ENCODE measurements around the gene TMED10. TPM values are rescaled to one million over a fixed set of nuclear protein-coding genes. Genes with fewer than 3 reads are reported as not detected.
A peak's percentile ranks its signal among the peaks of the same experiment; 100 is the strongest.

TMED10 gene
- total and polyA plus RNA-seq, 4 experiments from 2014 or later: 202 to 425 (median 278) TPM

GRCh38 chr14:75098212-75098611 lies 78.2 kb downstream of the TMED10 start:
- H3K27me3 Mint-ChIP-seq: no peaks in the 10 kb centered on the region
- intact Hi-C loops (cut with micrococcal nuclease): no loop called here
- H3K4me1 ChIP-seq (ENCODE audit: insufficient read depth, low read length): no peaks in the 10 kb centered on the region
- peaks cover 0 to 4% (median 3%) of the 10 kb centered on the region in 4 donors for H3K4me1 Mint-ChIP-seq
- H3K9me3 ChIP-seq (ENCODE audit: control insufficient read depth in 1 of 2, low read length in 2 of 2): no peaks in the 10 kb centered on the region
- no peaks in the 10 kb centered on the region for H3K27me3 ChIP-seq (ENCODE audit: insufficient read depth, low read length)
- no peak overlapping the region for H3K4me3 ChIP-seq (ENCODE audit: low read length in 2 of 2)
- H3K36me3 Mint-ChIP-seq: peaks cover 65 to 74% of the 10 kb centered on the region in 2 donors
- CTCF ChIA-PET (ENCODE audit: partially characterized antibody): interaction anchor here (3.4 kb wide), 1 partner anchor 9 kb away, joined by 25 read pairs; no protein-coding TSS in a partner anchor
- no peaks in the 10 kb centered on the region for H3K9me3 Mint-ChIP-seq
- POLR2A ChIA-PET (ENCODE audit: partially characterized antibody): no interaction called here
- no peak overlapping the region for H3K27ac ChIP-seq (ENCODE audit: low read depth, low read length)
- H3K27ac Mint-ChIP-seq: no peak overlapping the region
- H3K4me3 Mint-ChIP-seq: no peak overlapping the region
- DNase-seq: no peak
- H3K36me3 ChIP-seq (ENCODE audit: insufficient read depth, low read length): peaks cover 69% of the 10 kb centered on the region

GRCh38 chr14:75096959-75097358 lies 79.5 kb downstream of the TMED10 start:
- H3K36me3 Mint-ChIP-seq: peaks cover 61 to 74% of the 10 kb centered on the region in 2 donors
- no peak for DNase-seq
- intact Hi-C loops (cut with micrococcal nuclease): no loop called here
- Histone ChIP-seq H3K36me3 (ENCODE audit: insufficient read depth, low read length) (peaks cover 68% of the 10 kb centered on the region), H3K27ac (ENCODE audit: low read depth, low read length) (no peak overlapping the region), H3K27me3 (ENCODE audit: insufficient read depth, low read length) (no peaks in the 10 kb centered on the region), H3K9me3 (ENCODE audit: control insufficient read depth in 1 of 2, low read length in 2 of 2) (no peaks in the 10 kb centered on the region), H3K4me3 (ENCODE audit: low read length in 2 of 2) (no peak overlapping the region), H3K4me1 (ENCODE audit: insufficient read depth, low read length) (no peaks in the 10 kb centered on the region)
- peaks cover 0 to 4% (median 3%) of the 10 kb centered on the region in 4 donors for H3K4me1 Mint-ChIP-seq
- H3K4me3 Mint-ChIP-seq: no peak overlapping the region
- ChIA-PET CTCF (ENCODE audit: partially characterized antibody) (no interaction called here), POLR2A (ENCODE audit: partially characterized antibody) (no interaction called here)
- no peaks in the 10 kb centered on the region for H3K27me3 Mint-ChIP-seq
- peak overlapping the region in 1 of 7 donors; percentile 52 for H3K27ac Mint-ChIP-seq
- H3K9me3 Mint-ChIP-seq: no peaks in the 10 kb centered on the region

- CTCF ChIA-PET (ENCODE audit: partially characterized antibody): interaction anchor here (1.0 to 1.2 kb wide), 3 partner anchors 191 to 457 kb away, joined by 3 to 4 read pairs (median 3); no protein-coding TSS in a partner anchor
- Mint-ChIP-seq H3K4me1 (peaks cover 0 to 4% (median 3%) of the 10 kb centered on the region in 4 donors), H3K27ac (peak overlapping the region in 1 of 7 donors; percentile 12), H3K36me3 (peaks cover 58 to 69% of the 10 kb centered on the region in 2 donors), H3K4me3 (no peak overlapping the region), H3K27me3 (no peaks in the 10 kb centered on the region), H3K9me3 (no peaks in the 10 kb centered on the region)
- intact Hi-C loops (cut with micrococcal nuclease): no loop called here
- no peak overlapping the region for H3K27ac ChIP-seq (ENCODE audit: low read depth, low read length)
- H3K4me1 ChIP-seq (ENCODE audit: insufficient read depth, low read length): no peaks in the 10 kb centered on the region
- POLR2A ChIA-PET (ENCODE audit: partially characterized antibody): no interaction called here
- no peaks in the 10 kb centered on the region for H3K9me3 ChIP-seq (ENCODE audit: control insufficient read depth in 1 of 2, low read length in 2 of 2)
- peaks cover 58% of the 10 kb centered on the region for H3K36me3 ChIP-seq (ENCODE audit: insufficient read depth, low read length)
- H3K4me3 ChIP-seq (ENCODE audit: low read length in 2 of 2): no peak overlapping the region
- H3K27me3 ChIP-seq (ENCODE audit: insufficient read depth, low read length): no peaks in the 10 kb centered on the region
- DNase-seq: no peak
These were observed 80.7 kb downstream of the TMED10 start for GRCh38 chr14:75095690-75096089.

- Mint-ChIP-seq H3K4me1 (peaks cover 0 to 4% (median 3%) of the 10 kb centered on the region in 4 donors), H3K4me3 (no peak overlapping the region), H3K9me3 (no peaks in the 10 kb centered on the region), H3K36me3 (peaks cover 52 to 70% of the 10 kb centered on the region in 2 donors), H3K27ac (no peak overlapping the region), H3K27me3 (no peaks in the 10 kb centered on the region)
- no peaks in the 10 kb centered on the region for H3K9me3 ChIP-seq (ENCODE audit: control insufficient read depth in 1 of 2, low read length in 2 of 2)
- H3K27me3 ChIP-seq (ENCODE audit: insufficient read depth, low read length): no peaks in the 10 kb centered on the region
- no peaks in the 10 kb centered on the region for H3K4me1 ChIP-seq (ENCODE audit: insufficient read depth, low read length)
- peaks cover 52% of the 10 kb centered on the region for H3K36me3 ChIP-seq (ENCODE audit: insufficient read depth, low read length)
- ChIA-PET CTCF (ENCODE audit: partially characterized antibody) (interaction anchor here (1.0 to 1.2 kb wide), 3 partner anchors 190 to 456 kb away, joined by 3 to 5 read pairs (median 4); no protein-coding TSS in a partner anchor), POLR2A (ENCODE audit: partially characterized antibody) (no interaction called here)
- intact Hi-C loops (cut with micrococcal nuclease): no loop called here
- no peak overlapping the region for H3K4me3 ChIP-seq (ENCODE audit: low read length in 2 of 2)
- no peak overlapping the region for H3K27ac ChIP-seq (ENCODE audit: low read depth, low read length)
- no peak for DNase-seq
These were observed 81.5 kb downstream of the TMED10 start for GRCh38 chr14:75094896-75095295.

GRCh38 chr14:75092698-75093097 lies 83.7 kb downstream of the TMED10 start:
- Mint-ChIP-seq H3K4me1 (peaks cover 0 to 1% (median under 1%) of the 10 kb centered on the region in 4 donors), H3K4me3 (no peak overlapping the region), H3K9me3 (no peaks in the 10 kb centered on the region), H3K36me3 (peaks cover 41 to 64% of the 10 kb centered on the region in 2 donors), H3K27ac (no peak overlapping the region), H3K27me3 (no peaks in the 10 kb centered on the region)
- no peaks in the 10 kb centered on the region for H3K27me3 ChIP-seq (ENCODE audit: insufficient read depth, low read length)
- intact Hi-C loops (cut with micrococcal nuclease): no loop called here
- ChIA-PET POLR2A (ENCODE audit: partially characterized antibody) (no interaction called here), CTCF (ENCODE audit: partially characterized antibody) (interaction anchor here (0.5 to 8.8 kb wide), 4 partner anchors 146 to 232 kb away, joined by 3 to 101 read pairs (median 14); no protein-coding TSS in a partner anchor)
- H3K27ac ChIP-seq (ENCODE audit: low read depth, low read length): no peak overlapping the region
- H3K4me3 ChIP-seq (ENCODE audit: low read length in 2 of 2): no peak overlapping the region
- no peak for DNase-seq
- H3K4me1 ChIP-seq (ENCODE audit: insufficient read depth, low read length): no peaks in the 10 kb centered on the region
- H3K36me3 ChIP-seq (ENCODE audit: insufficient read depth, low read length): peaks cover 42% of the 10 kb centered on the region
- H3K9me3 ChIP-seq (ENCODE audit: control insufficient read depth in 1 of 2, low read length in 2 of 2): no peaks in the 10 kb centered on the region

GRCh38 chr14:75091251-75091650 lies 85.2 kb downstream of the TMED10 start:
- Mint-ChIP-seq H3K4me3 (peak overlapping the region in 1 of 8 donors; percentile 41), H3K27ac (peak overlapping the region in 3 of 7 donors; percentile 35 to 82 (median 66)), H3K4me1 (no peaks in the 10 kb centered on the region), H3K36me3 (peaks cover 41 to 64% of the 10 kb centered on the region in 2 donors), H3K9me3 (no peaks in the 10 kb centered on the region), H3K27me3 (no peaks in the 10 kb centered on the region)
- CTCF ChIA-PET (ENCODE audit: partially characterized antibody): interaction anchor here (1.1 to 8.8 kb wide), 5 partner anchors 13 to 231 kb away, joined by 3 to 101 read pairs (median 19); no protein-coding TSS in a partner anchor
- intact Hi-C loops (cut with micrococcal nuclease): no loop called here
- Histone ChIP-seq H3K4me3 (ENCODE audit: low read length in 2 of 2) (no peak overlapping the region), H3K27me3 (ENCODE audit: insufficient read depth, low read length) (no peaks in the 10 kb centered on the region), H3K27ac (ENCODE audit: low read depth, low read length) (no peak overlapping the region), H3K9me3 (ENCODE audit: control insufficient read depth in 1 of 2, low read length in 2 of 2) (no peaks in the 10 kb centered on the region), H3K36me3 (ENCODE audit: insufficient read depth, low read length) (peaks cover 38% of the 10 kb centered on the region), H3K4me1 (ENCODE audit: insufficient read depth, low read length) (no peaks in the 10 kb centered on the region)
- no peak for DNase-seq
- POLR2A ChIA-PET (ENCODE audit: partially characterized antibody): no interaction called here

- Histone ChIP-seq H3K4me1 (ENCODE audit: insufficient read depth, low read length) (no peaks in the 10 kb centered on the region), H3K9me3 (ENCODE audit: control insufficient read depth in 1 of 2, low read length in 2 of 2) (no peaks in the 10 kb centered on the region), H3K27ac (ENCODE audit: low read depth, low read length) (no peak overlapping the region), H3K4me3 (ENCODE audit: low read length in 2 of 2) (no peak overlapping the region), H3K36me3 (ENCODE audit: insufficient read depth, low read length) (peaks cover 36% of the 10 kb centered on the region), H3K27me3 (ENCODE audit: insufficient read depth, low read length) (no peaks in the 10 kb centered on the region)
- no peak overlapping the region for H3K4me3 Mint-ChIP-seq
- H3K9me3 Mint-ChIP-seq: no peaks in the 10 kb centered on the region
- no peak for DNase-seq
- H3K4me1 Mint-ChIP-seq: no peaks in the 10 kb centered on the region
- ChIA-PET CTCF (ENCODE audit: partially characterized antibody) (interaction anchor here (0.6 to 8.8 kb wide), 8 partner anchors 9 to 230 kb away, joined by 3 to 101 read pairs (median 20); no protein-coding TSS in a partner anchor), POLR2A (ENCODE audit: partially characterized antibody) (interaction anchor here (1.0 kb wide), 1 partner anchor 18 kb away, joined by 3 read pairs; no protein-coding TSS in a partner anchor)
- H3K36me3 Mint-ChIP-seq: peaks cover 44 to 65% of the 10 kb centered on the region in 2 donors
- no peak overlapping the region for H3K27ac Mint-ChIP-seq
- H3K27me3 Mint-ChIP-seq: no peaks in the 10 kb centered on the region
- intact Hi-C loops (cut with micrococcal nuclease): no loop called here
These were observed 86.1 kb downstream of the TMED10 start for GRCh38 chr14:75090353-75090752.
